HCT116 (cell line): Measurements from ENCODE around the gene EPHA3. TPM values are rescaled to one million over a fixed set of nuclear protein-coding genes. Genes with fewer than 3 reads are reported as not detected.

Experiments
- ATAC-seq: fragments of 200-7000 bp; cut with Tn5 transposase; 2 replicates; pipeline ENCODE4 v1.9.1; 2020; ENCODE audit warnings: mild to moderate bottlenecking, moderate library complexity
- BruUV-seq: library from RNA; stranded (reverse); fragments of 400-500 nt; replicated peaks from 2 replicates; lab custom pipeline; 2021; lab: Mats Ljungman, UMichigan
- CTCF ChIA-PET: fragments of 300-600 bp; sonication (Branson Sonifier 250); formaldehyde crosslinking; loops from one replicate; lab custom pipeline; 2021; ENCODE audit warnings: antibody characterized with exemption; lab: Charles Lee
- POLR2A ChIA-PET: fragments of 300-600, 350-600 bp; sonication (Branson Sonifier 250); formaldehyde crosslinking; loops from one replicate; lab custom pipeline; 2021; ENCODE audit warnings: antibody characterized with exemption; lab: Charles Lee
- RAD21 ChIA-PET, 2 experiments: fragments of 300-600 bp; sonication (Branson Sonifier 250); formaldehyde crosslinking; loops; one replicate each; lab custom pipeline; 2023; ENCODE audit warnings: low total read pairs in 2 of 2; ENCODE audit not compliant: uncharacterized antibody in 2 of 2, unreplicated experiment in 2 of 2, low non-redundant PET in 1 of 2; lab: Charles Lee
- DNase-seq: peaks from one replicate; pipeline ENCODE4 v3.0.0-alpha.2; 2010; ENCODE audit warnings: low read depth, low spot score
- H2AFZ ChIP-seq: fragments of 200-600 bp; shearing (Covaris generic), sonication (generic); 2 replicates; pipeline ENCODE4 v1.6.1; 2017; ENCODE audit warnings: low read depth, mixed run types, mixed read lengths, antibody characterized with exemption, low read length; ENCODE audit not compliant: poor library complexity, severe bottlenecking
- H3K27ac ChIP-seq: 2 replicates; pipeline ENCODE4 v1.5.1; 2012; ENCODE audit warnings: low read depth, low read length
- H3K27me3 ChIP-seq: fragments of 200-600 bp; sonication (generic); 2 replicates; pipeline ENCODE4 v1.6.1; 2016; ENCODE audit warnings: mixed run types, low read length, mixed read lengths; ENCODE audit not compliant: insufficient read depth
- H3K36me3 ChIP-seq, 2 experiments: fragments of 200-500 bp in 1 of 2; fragments of 200-600 bp in 1 of 2; sonication (Bioruptor generic) in 1 of 2; sonication (generic) in 1 of 2; 2 replicates each; pipeline versions ENCODE4 v1.5.1 to v1.6.1; 2014 to 2016; ENCODE audit warnings: low read length in 2 of 2, inconsistent platforms in 1 of 2, mixed read lengths in 1 of 2, mixed run types in 1 of 2; ENCODE audit not compliant: insufficient read depth in 2 of 2, control insufficient read depth in 1 of 2
- H3K4me1 ChIP-seq, 2 experiments: fragments of 200-600 bp in 1 of 2; sonication (generic) in 1 of 2; 2 replicates each; pipeline versions ENCODE4 v1.5.1 to v1.6.1; 2012 to 2017; ENCODE audit warnings: low read length in 2 of 2, inconsistent platforms in 1 of 2, mild to moderate bottlenecking in 1 of 2, mixed read lengths in 1 of 2, mixed run types in 1 of 2, moderate library complexity in 1 of 2; ENCODE audit not compliant: insufficient read depth in 2 of 2, control insufficient read depth in 1 of 2
- H3K4me2 ChIP-seq: fragments of 200-600 bp; sonication (generic); 2 replicates; pipeline ENCODE4 v1.6.1; 2017; ENCODE audit warnings: mixed run types, low read length, mixed read lengths
- H3K4me3 ChIP-seq, 2 experiments: fragments of 200-600 bp in 1 of 2; sonication (generic) in 1 of 2; replicated peaks in 1 of 2; 2 replicates each; pipeline ENCODE4 v1.5.1; 2011 to 2016; ENCODE audit warnings: low read length in 2 of 2, control low read depth in 1 of 2, low read depth in 1 of 2, mild to moderate bottlenecking in 1 of 2, mixed read lengths in 1 of 2, mixed run types in 1 of 2
- H3K79me2 ChIP-seq: fragments of 200-600 bp; sonication (generic); 2 replicates; pipeline ENCODE4 v1.6.1; 2017; ENCODE audit warnings: mild to moderate bottlenecking, mixed run types, low read length, moderate library complexity, mixed read lengths; ENCODE audit not compliant: insufficient read depth
- H3K9ac ChIP-seq: fragments of 200-600 bp; sonication (generic); 2 replicates; pipeline ENCODE4 v1.6.1; 2016; ENCODE audit warnings: low read length, mixed read lengths
- H3K9me2 ChIP-seq: fragments of 200-600 bp; sonication (generic), shearing (Covaris generic); 2 replicates; pipeline ENCODE4 v1.6.1; 2017; ENCODE audit warnings: mixed run types, mild to moderate bottlenecking, moderate library complexity; ENCODE audit not compliant: insufficient read depth
- H3K9me3 ChIP-seq, 2 experiments: fragments of 200-500 bp in 1 of 2; fragments of 200-600 bp in 1 of 2; sonication (Bioruptor generic) in 1 of 2; sonication (generic) in 1 of 2; 2 replicates each; pipeline ENCODE4 v1.6.1; 2014 to 2017; ENCODE audit warnings: low read length in 2 of 2, mixed read lengths in 2 of 2, inconsistent platforms in 1 of 2, low read depth in 1 of 2, mild to moderate bottlenecking in 1 of 2, mixed run types in 1 of 2, moderate library complexity in 1 of 2; ENCODE audit not compliant: control insufficient read depth in 1 of 2, insufficient read depth in 1 of 2
- H4K20me1 ChIP-seq: fragments of 200-600 bp; sonication (generic), shearing (Covaris generic); 2 replicates; pipeline ENCODE4 v1.6.1; 2017; ENCODE audit warnings: mixed run types, mild to moderate bottlenecking, moderate library complexity; ENCODE audit not compliant: insufficient read depth
- CBX3 ChIP-seq: IDR thresholded peaks from 2 replicates; pipeline ENCODE4 v1.6.1; 2012; ENCODE audit warnings: low read depth
- EGR1 ChIP-seq: IDR thresholded peaks from 2 replicates; pipeline ENCODE4 v1.6.1; 2012; ENCODE audit warnings: low read depth
- EZH2 ChIP-seq: fragments of 200-600 bp; sonication (generic); IDR thresholded peaks from 2 replicates; pipeline ENCODE4 v1.6.1; 2017; ENCODE audit warnings: antibody characterized with exemption, mixed run types
- EZH2phosphoT487 ChIP-seq: fragments of 200-600 bp; IDR thresholded peaks from 2 replicates; pipeline ENCODE4 v1.6.1; 2018; ENCODE audit warnings: antibody characterized with exemption, borderline replicate concordance
- FOSL1 ChIP-seq: IDR thresholded peaks from 2 replicates; pipeline ENCODE4 v1.6.1; 2012; ENCODE audit warnings: low read depth
- JUND ChIP-seq: IDR thresholded peaks from 2 replicates; pipeline ENCODE4 v1.6.1; 2012
- MAX ChIP-seq: IDR thresholded peaks from 2 replicates; pipeline ENCODE4 v1.6.1; 2012
- RAD21 ChIP-seq: IDR thresholded peaks from 2 replicates; pipeline ENCODE4 v1.6.1; 2012; ENCODE audit warnings: low read depth, mild to moderate bottlenecking
- SIN3A ChIP-seq: IDR thresholded peaks from 2 replicates; pipeline ENCODE4 v1.6.1; 2012; ENCODE audit warnings: low read depth
- SP1 ChIP-seq: IDR thresholded peaks from 2 replicates; pipeline ENCODE4 v1.6.1; 2012; ENCODE audit warnings: low read depth
- SRF ChIP-seq: IDR thresholded peaks from 2 replicates; pipeline ENCODE4 v1.6.1; 2012; ENCODE audit warnings: low read depth
- TCF7L2 ChIP-seq: IDR thresholded peaks from 2 replicates; pipeline ENCODE4 v1.7.0; 2011; ENCODE audit warnings: borderline replicate concordance, inconsistent platforms; ENCODE audit not compliant: insufficient read depth, insufficient read length; ENCODE audit errors: extremely low read depth
- YY1 ChIP-seq: IDR thresholded peaks from 2 replicates; pipeline ENCODE4 v1.6.1; 2011; ENCODE audit warnings: low read length, low read depth, moderate library complexity, mild to moderate bottlenecking; ENCODE audit not compliant: insufficient replicate concordance; ENCODE audit errors: extremely low read depth
- ZBTB33 ChIP-seq: IDR thresholded peaks from 2 replicates; pipeline ENCODE4 v1.6.1; 2011; ENCODE audit warnings: mild to moderate bottlenecking, low read length, moderate library complexity; ENCODE audit not compliant: insufficient replicate concordance; ENCODE audit errors: extremely low read depth
- ZFX ChIP-seq: fragments of 450-650 bp; IDR thresholded peaks from 2 replicates; pipeline ENCODE4 v1.6.1; 2017
- ZNF274 ChIP-seq: fragments of 200-500 bp; sonication (Bioruptor generic); IDR thresholded peaks from 2 replicates; pipeline ENCODE4 v1.6.1; 2014; ENCODE audit warnings: mild to moderate bottlenecking, low read depth, low read length, inconsistent platforms
- intact Hi-C: fragments of 100-400 bp; cut with micrococcal nuclease; formaldehyde crosslinking; loops from 2 replicates; pipeline ENCODE4 v1.10.0; 2022
- total RNA-seq: library from RNA; stranded (reverse); gene quantifications from one replicate; pipeline ENCODE4 v1.2.1, GENCODE V29; 2021; ENCODE audit not compliant: unreplicated experiment
- TF ChIP-seq, protein P1 (sequence below): IDR thresholded peaks from 2 replicates; pipeline ENCODE4 v1.6.1; 2012
- TF ChIP-seq, protein P2 (sequence below), 3 experiments: fragments of 200-600 bp in 1 of 3; sonication (generic) in 1 of 3; IDR thresholded peaks in 2 of 3; conservative IDR thresholded peaks in 1 of 3; 2 replicates each; pipeline ENCODE4 v1.5.1; 2012 to 2017; ENCODE audit warnings: low read depth in 2 of 3, low read length in 2 of 3, antibody characterized with exemption in 1 of 3, borderline replicate concordance in 1 of 3, control low read depth in 1 of 3, mild to moderate bottlenecking in 1 of 3, mixed read lengths in 1 of 3, mixed run types in 1 of 3, moderate library complexity in 1 of 3; ENCODE audit not compliant: insufficient read depth in 1 of 3

The EPHA3 gene
- total RNA-seq, 1 experiment from 2014 or later, result not detected

GRCh38 chr3:89266074-89266473 is 158.7 kb downstream of the EPHA3 start:
- no peak overlapping the region for H3K4me3 ChIP-seq
- no peaks in the 10 kb centered on the region for H3K9me2 ChIP-seq
- no peak for DNase-seq
- no peak overlapping the region for H3K4me2 ChIP-seq
- peaks cover 0 to 7% of the 10 kb centered on the region in 2 experiments; a peak in 2 of 4 replicates for H3K9me3 ChIP-seq
- RAD21 ChIA-PET, result no interaction called here
- BruUV-seq, result no TSS peak
- POLR2A ChIA-PET, result no interaction called here
- no peak for ATAC-seq
- intact Hi-C loops, result no loop called here
- H3K36me3 ChIP-seq, result no peaks in the 10 kb centered on the region
- no peaks in the 10 kb centered on the region for H3K4me1 ChIP-seq
- TF ChIP-seq FOSL1, result no peak
- no peak for TF ChIP-seq CBX3
- TF ChIP-seq ZFX, result no peak
- TF ChIP-seq, protein P1, sequence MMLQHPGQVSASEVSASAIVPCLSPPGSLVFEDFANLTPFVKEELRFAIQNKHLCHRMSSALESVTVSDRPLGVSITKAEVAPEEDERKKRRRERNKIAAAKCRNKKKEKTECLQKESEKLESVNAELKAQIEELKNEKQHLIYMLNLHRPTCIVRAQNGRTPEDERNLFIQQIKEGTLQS, result no peak
- TF ChIP-seq MAX, result no peak
- no peak for TF ChIP-seq EZH2phosphoT487
- TF ChIP-seq RAD21, result no peak
- no peak for TF ChIP-seq ZNF274
- no peak for TF ChIP-seq ZBTB33
- no peak for TF ChIP-seq TCF7L2
- TF ChIP-seq SRF, result no peak
- TF ChIP-seq EZH2, result no peak
- TF ChIP-seq JUND, result no peak
- TF ChIP-seq SP1, result no peak
- TF ChIP-seq, protein P2, sequence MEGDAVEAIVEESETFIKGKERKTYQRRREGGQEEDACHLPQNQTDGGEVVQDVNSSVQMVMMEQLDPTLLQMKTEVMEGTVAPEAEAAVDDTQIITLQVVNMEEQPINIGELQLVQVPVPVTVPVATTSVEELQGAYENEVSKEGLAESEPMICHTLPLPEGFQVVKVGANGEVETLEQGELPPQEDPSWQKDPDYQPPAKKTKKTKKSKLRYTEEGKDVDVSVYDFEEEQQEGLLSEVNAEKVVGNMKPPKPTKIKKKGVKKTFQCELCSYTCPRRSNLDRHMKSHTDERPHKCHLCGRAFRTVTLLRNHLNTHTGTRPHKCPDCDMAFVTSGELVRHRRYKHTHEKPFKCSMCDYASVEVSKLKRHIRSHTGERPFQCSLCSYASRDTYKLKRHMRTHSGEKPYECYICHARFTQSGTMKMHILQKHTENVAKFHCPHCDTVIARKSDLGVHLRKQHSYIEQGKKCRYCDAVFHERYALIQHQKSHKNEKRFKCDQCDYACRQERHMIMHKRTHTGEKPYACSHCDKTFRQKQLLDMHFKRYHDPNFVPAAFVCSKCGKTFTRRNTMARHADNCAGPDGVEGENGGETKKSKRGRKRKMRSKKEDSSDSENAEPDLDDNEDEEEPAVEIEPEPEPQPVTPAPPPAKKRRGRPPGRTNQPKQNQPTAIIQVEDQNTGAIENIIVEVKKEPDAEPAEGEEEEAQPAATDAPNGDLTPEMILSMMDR (IDR thresholded peaks at IDR 0.05 in 2 of 3, conservative IDR thresholded peaks at IDR 0.05 in 1 of 3; ENCODE audit: borderline replicate concordance in 1 of 3, insufficient read depth in 1 of 3, low read depth in 2 of 3, low read length in 2 of 3), result no peak
- TF ChIP-seq SIN3A, result no peak
- TF ChIP-seq YY1, result no peak
- TF ChIP-seq EGR1, result no peak
- H2AFZ ChIP-seq, result no peak overlapping the region
- H3K27ac ChIP-seq, result no peak overlapping the region
- H4K20me1 ChIP-seq, result no peaks in the 10 kb centered on the region
- CTCF ChIA-PET, result no interaction called here
- no peak overlapping the region for H3K9ac ChIP-seq
- no peaks in the 10 kb centered on the region for H3K79me2 ChIP-seq
- H3K27me3 ChIP-seq, result no peaks in the 10 kb centered on the region
